ENCODE results near the gene TMEM87A.
"Not testable (repeated sequence)": the region's sequence is repeated elsewhere in the genome, so short reads cannot be mapped to it uniquely, and the experiment has no call there.

Gene TMEM87A

DNA sequence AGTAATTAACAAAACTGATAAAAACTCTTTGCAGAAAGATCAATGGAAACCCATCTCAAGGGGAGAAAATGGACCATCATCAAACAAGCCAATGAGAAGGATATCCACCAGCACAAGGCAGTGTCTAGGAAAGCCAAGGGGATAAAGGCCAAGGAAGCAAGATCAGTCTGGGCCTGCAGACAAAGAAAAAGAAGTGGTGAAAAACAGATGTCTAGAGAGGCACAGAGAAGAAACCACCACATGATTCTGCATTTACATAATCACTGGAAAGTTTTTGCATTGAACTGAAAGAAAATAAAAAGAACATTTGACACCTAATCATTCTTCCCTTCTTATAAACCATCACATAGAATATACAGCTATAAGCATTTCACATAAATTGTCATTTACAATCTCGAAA lies 42.1 kb downstream of the TMEM87A start:
- no peak overlapping the region for H3K4me3 ChIP-seq (replicated peaks; ENCODE audit: insufficient read depth, low read length)
- DNase-seq (ENCODE audit: low read depth in 1 of 2, low spot score in 1 of 2) = no peak
- TF ChIP-seq GABPA (IDR thresholded peaks at IDR 0.05; ENCODE audit: low read depth) = no peak
- TF ChIP-seq, protein P1, sequence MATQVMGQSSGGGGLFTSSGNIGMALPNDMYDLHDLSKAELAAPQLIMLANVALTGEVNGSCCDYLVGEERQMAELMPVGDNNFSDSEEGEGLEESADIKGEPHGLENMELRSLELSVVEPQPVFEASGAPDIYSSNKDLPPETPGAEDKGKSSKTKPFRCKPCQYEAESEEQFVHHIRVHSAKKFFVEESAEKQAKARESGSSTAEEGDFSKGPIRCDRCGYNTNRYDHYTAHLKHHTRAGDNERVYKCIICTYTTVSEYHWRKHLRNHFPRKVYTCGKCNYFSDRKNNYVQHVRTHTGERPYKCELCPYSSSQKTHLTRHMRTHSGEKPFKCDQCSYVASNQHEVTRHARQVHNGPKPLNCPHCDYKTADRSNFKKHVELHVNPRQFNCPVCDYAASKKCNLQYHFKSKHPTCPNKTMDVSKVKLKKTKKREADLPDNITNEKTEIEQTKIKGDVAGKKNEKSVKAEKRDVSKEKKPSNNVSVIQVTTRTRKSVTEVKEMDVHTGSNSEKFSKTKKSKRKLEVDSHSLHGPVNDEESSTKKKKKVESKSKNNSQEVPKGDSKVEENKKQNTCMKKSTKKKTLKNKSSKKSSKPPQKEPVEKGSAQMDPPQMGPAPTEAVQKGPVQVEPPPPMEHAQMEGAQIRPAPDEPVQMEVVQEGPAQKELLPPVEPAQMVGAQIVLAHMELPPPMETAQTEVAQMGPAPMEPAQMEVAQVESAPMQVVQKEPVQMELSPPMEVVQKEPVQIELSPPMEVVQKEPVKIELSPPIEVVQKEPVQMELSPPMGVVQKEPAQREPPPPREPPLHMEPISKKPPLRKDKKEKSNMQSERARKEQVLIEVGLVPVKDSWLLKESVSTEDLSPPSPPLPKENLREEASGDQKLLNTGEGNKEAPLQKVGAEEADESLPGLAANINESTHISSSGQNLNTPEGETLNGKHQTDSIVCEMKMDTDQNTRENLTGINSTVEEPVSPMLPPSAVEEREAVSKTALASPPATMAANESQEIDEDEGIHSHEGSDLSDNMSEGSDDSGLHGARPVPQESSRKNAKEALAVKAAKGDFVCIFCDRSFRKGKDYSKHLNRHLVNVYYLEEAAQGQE (IDR thresholded peaks at IDR 0.05; ENCODE audit: insufficient replicate concordance, low read depth) = no peak
- TF ChIP-seq POLR2AphosphoS5 (IDR thresholded peaks at IDR 0.05; ENCODE audit: low read depth) = no peak
- TF ChIP-seq SPI1 (IDR thresholded peaks at IDR 0.05; ENCODE audit: borderline replicate concordance, low read depth) = no peak
- TF ChIP-seq, protein P2, sequence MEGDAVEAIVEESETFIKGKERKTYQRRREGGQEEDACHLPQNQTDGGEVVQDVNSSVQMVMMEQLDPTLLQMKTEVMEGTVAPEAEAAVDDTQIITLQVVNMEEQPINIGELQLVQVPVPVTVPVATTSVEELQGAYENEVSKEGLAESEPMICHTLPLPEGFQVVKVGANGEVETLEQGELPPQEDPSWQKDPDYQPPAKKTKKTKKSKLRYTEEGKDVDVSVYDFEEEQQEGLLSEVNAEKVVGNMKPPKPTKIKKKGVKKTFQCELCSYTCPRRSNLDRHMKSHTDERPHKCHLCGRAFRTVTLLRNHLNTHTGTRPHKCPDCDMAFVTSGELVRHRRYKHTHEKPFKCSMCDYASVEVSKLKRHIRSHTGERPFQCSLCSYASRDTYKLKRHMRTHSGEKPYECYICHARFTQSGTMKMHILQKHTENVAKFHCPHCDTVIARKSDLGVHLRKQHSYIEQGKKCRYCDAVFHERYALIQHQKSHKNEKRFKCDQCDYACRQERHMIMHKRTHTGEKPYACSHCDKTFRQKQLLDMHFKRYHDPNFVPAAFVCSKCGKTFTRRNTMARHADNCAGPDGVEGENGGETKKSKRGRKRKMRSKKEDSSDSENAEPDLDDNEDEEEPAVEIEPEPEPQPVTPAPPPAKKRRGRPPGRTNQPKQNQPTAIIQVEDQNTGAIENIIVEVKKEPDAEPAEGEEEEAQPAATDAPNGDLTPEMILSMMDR (IDR thresholded peaks at IDR 0.05; ENCODE audit: insufficient read depth, low read length) = no peak
- H3K27ac ChIP-seq (replicated peaks) = no peak overlapping the region
- H3K27me3 ChIP-seq (ENCODE audit: insufficient read depth, poor library complexity, severe bottlenecking) = no peaks in the 10 kb centered on the region

DNA sequence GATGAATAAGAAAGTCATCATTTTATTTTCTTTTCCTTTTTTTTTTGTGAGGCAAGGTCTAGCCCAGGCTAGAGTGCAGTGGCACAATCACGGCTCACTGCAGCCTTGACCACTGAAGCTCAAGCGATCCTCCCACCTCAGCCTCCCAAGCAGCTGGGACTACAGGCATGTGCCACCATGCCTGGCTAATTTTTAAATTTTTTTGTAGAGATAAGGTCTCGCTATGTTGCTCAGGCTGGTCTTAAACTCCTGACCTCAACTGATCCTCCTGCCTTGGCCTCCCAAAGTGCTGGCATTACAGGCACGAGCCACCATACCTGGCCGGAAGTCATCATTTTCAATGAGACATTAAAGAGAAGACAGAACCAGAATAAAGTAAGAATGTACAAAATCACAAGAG lies 44.3 kb downstream of the TMEM87A start:
- DNase-seq (ENCODE audit: low read depth in 1 of 2, low spot score in 1 of 2); H3K4me3 ChIP-seq (replicated peaks; ENCODE audit: insufficient read depth, low read length); H3K27me3 ChIP-seq (ENCODE audit: insufficient read depth, poor library complexity, severe bottlenecking); H3K27ac ChIP-seq (replicated peaks): not testable (repeated sequence)

DNA sequence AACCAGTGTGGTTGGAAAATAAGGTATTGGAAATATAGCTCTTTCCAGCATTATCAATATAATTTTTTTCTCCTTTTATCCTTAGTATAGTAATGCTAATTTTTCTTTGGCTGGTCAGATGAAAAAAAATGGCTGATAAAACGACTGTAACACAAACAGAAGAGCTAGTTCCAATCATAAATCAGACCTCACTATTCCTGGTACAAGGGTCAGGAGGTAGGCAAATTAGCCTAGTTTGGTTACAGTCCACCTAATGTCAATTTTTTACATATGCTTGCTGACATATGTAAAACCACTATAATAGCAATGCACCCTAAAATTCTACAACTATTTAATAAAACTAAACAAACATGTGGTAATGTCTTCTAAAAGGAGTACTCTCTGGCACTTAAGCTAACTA lies 45.2 kb downstream of the TMEM87A start:
- no peak for DNase-seq (ENCODE audit: low read depth in 1 of 2, low spot score in 1 of 2)
- Histone ChIP-seq H3K27ac (replicated peaks) (no peak overlapping the region), H3K27me3 (ENCODE audit: insufficient read depth, poor library complexity, severe bottlenecking) (no peaks in the 10 kb centered on the region), H3K4me3 (replicated peaks; ENCODE audit: insufficient read depth, low read length) (no peak overlapping the region)
- no peak for TF ChIP-seq GABPA (IDR thresholded peaks at IDR 0.05; ENCODE audit: low read depth)
- no peak for TF ChIP-seq POLR2AphosphoS5 (IDR thresholded peaks at IDR 0.05; ENCODE audit: low read depth)
- TF ChIP-seq, protein P1 (IDR thresholded peaks at IDR 0.05; ENCODE audit: insufficient replicate concordance, low read depth) = no peak
- no peak for TF ChIP-seq SPI1 (IDR thresholded peaks at IDR 0.05; ENCODE audit: borderline replicate concordance, low read depth)
- TF ChIP-seq, protein P2 (IDR thresholded peaks at IDR 0.05; ENCODE audit: insufficient read depth, low read length) = no peak

DNA sequence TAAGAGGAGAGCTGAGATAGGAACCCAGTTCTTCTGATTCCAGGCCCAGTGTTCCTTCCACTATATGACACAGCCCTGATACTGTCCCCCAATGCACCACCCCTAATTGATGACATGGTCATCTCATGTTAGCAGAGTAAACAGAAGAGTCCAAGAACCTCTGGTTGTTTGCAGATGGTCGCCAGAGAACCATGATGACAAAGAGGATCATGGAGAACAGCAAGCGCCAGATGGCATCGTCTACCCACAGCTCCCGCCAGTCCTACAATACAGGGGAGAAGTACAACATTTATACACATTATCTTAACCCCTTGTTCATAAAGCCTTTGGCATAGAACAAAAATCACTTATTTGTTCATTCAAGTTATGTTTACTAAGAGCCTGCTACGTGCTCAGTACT lies 46.6 kb downstream of the TMEM87A start:
- Histone ChIP-seq H3K27me3 (ENCODE audit: insufficient read depth, poor library complexity, severe bottlenecking) (no peaks in the 10 kb centered on the region), H3K27ac (replicated peaks) (no peak overlapping the region), H3K4me3 (replicated peaks; ENCODE audit: insufficient read depth, low read length) (no peak overlapping the region)
- no peak for DNase-seq (ENCODE audit: low read depth in 1 of 2, low spot score in 1 of 2)
- TF ChIP-seq, protein P2 (IDR thresholded peaks at IDR 0.05; ENCODE audit: insufficient read depth, low read length) = no peak
- TF ChIP-seq GABPA (IDR thresholded peaks at IDR 0.05; ENCODE audit: low read depth) = no peak
- no peak for TF ChIP-seq POLR2AphosphoS5 (IDR thresholded peaks at IDR 0.05; ENCODE audit: low read depth)
- no peak for TF ChIP-seq SPI1 (IDR thresholded peaks at IDR 0.05; ENCODE audit: borderline replicate concordance, low read depth)
- TF ChIP-seq, protein P1 (IDR thresholded peaks at IDR 0.05; ENCODE audit: insufficient replicate concordance, low read depth) = no peak

All from HL-60 (cell line).